ENCODE data around the gene IRF5. TPM values are rescaled to one million over a fixed set of nuclear protein-coding genes. Genes with fewer than 3 reads are reported as not detected.

The IRF5 gene
- total RNA-seq, 1 experiment from 2014 or later: 16.5 TPM

- H3K79me2 ChIP-seq (ENCODE audit: insufficient read depth, low read length): no peaks in the 10 kb centered on the region
- POLR2A ChIA-PET: no interaction called here
- no peak overlapping the region for H3K4me3 ChIP-seq (replicated peaks in 1 of 2; ENCODE audit: low read depth in 1 of 2, low read length in 2 of 2)
- CTCF ChIA-PET: no interaction called here
- no peak for TF ChIP-seq POLR2A (IDR thresholded peaks at IDR 0.05; ENCODE audit: borderline replicate concordance, extremely low read depth, insufficient read depth, insufficient read length)
- TF ChIP-seq ELF1 (IDR thresholded peaks at IDR 0.05; ENCODE audit: borderline replicate concordance, low read depth): no peak
- no peak for TF ChIP-seq SP1 (IDR thresholded peaks at IDR 0.05; ENCODE audit: low read depth)
- TF ChIP-seq CEBPB (IDR thresholded peaks at IDR 0.05; ENCODE audit: low read depth): no peak
- TF ChIP-seq ZFX (IDR thresholded peaks at IDR 0.05): no peak
- no peak for TF ChIP-seq CTCF (IDR thresholded peaks at IDR 0.05 in 2 of 3, conservative IDR thresholded peaks at IDR 0.05 in 1 of 3; ENCODE audit: borderline replicate concordance in 1 of 3, insufficient read depth in 1 of 3, low read depth in 2 of 3, low read length in 2 of 3)
- TF ChIP-seq, protein P1, sequence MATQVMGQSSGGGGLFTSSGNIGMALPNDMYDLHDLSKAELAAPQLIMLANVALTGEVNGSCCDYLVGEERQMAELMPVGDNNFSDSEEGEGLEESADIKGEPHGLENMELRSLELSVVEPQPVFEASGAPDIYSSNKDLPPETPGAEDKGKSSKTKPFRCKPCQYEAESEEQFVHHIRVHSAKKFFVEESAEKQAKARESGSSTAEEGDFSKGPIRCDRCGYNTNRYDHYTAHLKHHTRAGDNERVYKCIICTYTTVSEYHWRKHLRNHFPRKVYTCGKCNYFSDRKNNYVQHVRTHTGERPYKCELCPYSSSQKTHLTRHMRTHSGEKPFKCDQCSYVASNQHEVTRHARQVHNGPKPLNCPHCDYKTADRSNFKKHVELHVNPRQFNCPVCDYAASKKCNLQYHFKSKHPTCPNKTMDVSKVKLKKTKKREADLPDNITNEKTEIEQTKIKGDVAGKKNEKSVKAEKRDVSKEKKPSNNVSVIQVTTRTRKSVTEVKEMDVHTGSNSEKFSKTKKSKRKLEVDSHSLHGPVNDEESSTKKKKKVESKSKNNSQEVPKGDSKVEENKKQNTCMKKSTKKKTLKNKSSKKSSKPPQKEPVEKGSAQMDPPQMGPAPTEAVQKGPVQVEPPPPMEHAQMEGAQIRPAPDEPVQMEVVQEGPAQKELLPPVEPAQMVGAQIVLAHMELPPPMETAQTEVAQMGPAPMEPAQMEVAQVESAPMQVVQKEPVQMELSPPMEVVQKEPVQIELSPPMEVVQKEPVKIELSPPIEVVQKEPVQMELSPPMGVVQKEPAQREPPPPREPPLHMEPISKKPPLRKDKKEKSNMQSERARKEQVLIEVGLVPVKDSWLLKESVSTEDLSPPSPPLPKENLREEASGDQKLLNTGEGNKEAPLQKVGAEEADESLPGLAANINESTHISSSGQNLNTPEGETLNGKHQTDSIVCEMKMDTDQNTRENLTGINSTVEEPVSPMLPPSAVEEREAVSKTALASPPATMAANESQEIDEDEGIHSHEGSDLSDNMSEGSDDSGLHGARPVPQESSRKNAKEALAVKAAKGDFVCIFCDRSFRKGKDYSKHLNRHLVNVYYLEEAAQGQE (IDR thresholded peaks at IDR 0.05; ENCODE audit: low read depth): no peak
- TF ChIP-seq POLR2AphosphoS5 (IDR thresholded peaks at IDR 0.05; ENCODE audit: low read depth, low read length): no peak
- no peak for TF ChIP-seq FOSL1 (IDR thresholded peaks at IDR 0.05; ENCODE audit: low read depth)
- no peak for TF ChIP-seq EZH2 (IDR thresholded peaks at IDR 0.05)
- TF ChIP-seq SRF (IDR thresholded peaks at IDR 0.05; ENCODE audit: low read depth): no peak
- BruUV-seq (replicated peaks): no TSS peak
- no peak overlapping the region for H3K27ac ChIP-seq (ENCODE audit: low read depth, low read length)
- H3K4me2 ChIP-seq (ENCODE audit: low read length): no peak overlapping the region
- RAD21 ChIA-PET (ENCODE audit: low non-redundant PET in 1 of 2, low total read pairs in 2 of 2, uncharacterized antibody in 2 of 2, unreplicated experiment in 2 of 2): no interaction called here
- H3K9me3 ChIP-seq (ENCODE audit: control insufficient read depth in 1 of 2, insufficient read depth in 1 of 2, low read depth in 1 of 2, low read length in 2 of 2): no peaks in the 10 kb centered on the region
- no peaks in the 10 kb centered on the region for H4K20me1 ChIP-seq (ENCODE audit: insufficient read depth)
- no peak overlapping the region for H2AFZ ChIP-seq (ENCODE audit: low read depth, low read length, poor library complexity, severe bottlenecking)
- no peaks in the 10 kb centered on the region for H3K36me3 ChIP-seq (ENCODE audit: control insufficient read depth in 1 of 2, insufficient read depth in 2 of 2, low read length in 2 of 2)
- H3K9ac ChIP-seq (ENCODE audit: low read length): no peak overlapping the region
- no peaks in the 10 kb centered on the region for H3K9me2 ChIP-seq (ENCODE audit: insufficient read depth)
- H3K4me1 ChIP-seq (ENCODE audit: control insufficient read depth in 1 of 2, insufficient read depth in 2 of 2, low read length in 2 of 2): no peaks in the 10 kb centered on the region
- H3K27me3 ChIP-seq (ENCODE audit: insufficient read depth, low read length): peaks cover 12% of the 10 kb centered on the region; the same call in 1 of the 2 replicates
- DNase-seq (ENCODE audit: low read depth, low spot score) (no peak), ATAC-seq (no peak)
- intact Hi-C loops (cut with micrococcal nuclease): no loop called here
Observed at GRCh38 chr7:128921866-128922440, 15.8 kb upstream of the IRF5 start.

Measured in HCT116 (cell line).